IPS-NIHi7 (cell line): Measurements from ENCODE around the gene IL18R1.

Experiments used
- DNase-seq: peaks from one replicate; pipeline ENCODE4 v3.0.0; 2012; ENCODE audit warnings: mixed read lengths; ENCODE audit errors: extremely low spot score

Gene IL18R1

DNA sequence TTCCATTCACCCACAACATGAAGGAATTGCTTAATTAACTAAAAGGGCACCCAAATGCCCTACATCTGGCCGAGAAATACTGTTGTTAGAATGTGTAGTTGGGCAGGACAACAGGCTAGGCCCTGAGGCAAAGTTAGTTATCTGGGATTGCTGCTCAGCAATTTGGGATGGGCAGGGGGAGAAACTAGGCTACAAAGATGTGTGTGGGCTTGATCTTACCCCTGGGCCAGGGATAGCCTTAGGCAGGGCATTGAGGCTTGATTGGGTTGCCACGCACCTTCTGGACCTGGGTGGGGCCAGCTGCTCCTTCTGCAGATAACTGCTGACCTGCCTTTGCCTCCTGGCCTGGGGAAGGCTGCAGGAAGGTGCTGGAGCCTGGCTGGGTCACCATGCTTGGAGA lies 76.8 kb downstream of the IL18R1 start:
- no peak for DNase-seq

DNA sequence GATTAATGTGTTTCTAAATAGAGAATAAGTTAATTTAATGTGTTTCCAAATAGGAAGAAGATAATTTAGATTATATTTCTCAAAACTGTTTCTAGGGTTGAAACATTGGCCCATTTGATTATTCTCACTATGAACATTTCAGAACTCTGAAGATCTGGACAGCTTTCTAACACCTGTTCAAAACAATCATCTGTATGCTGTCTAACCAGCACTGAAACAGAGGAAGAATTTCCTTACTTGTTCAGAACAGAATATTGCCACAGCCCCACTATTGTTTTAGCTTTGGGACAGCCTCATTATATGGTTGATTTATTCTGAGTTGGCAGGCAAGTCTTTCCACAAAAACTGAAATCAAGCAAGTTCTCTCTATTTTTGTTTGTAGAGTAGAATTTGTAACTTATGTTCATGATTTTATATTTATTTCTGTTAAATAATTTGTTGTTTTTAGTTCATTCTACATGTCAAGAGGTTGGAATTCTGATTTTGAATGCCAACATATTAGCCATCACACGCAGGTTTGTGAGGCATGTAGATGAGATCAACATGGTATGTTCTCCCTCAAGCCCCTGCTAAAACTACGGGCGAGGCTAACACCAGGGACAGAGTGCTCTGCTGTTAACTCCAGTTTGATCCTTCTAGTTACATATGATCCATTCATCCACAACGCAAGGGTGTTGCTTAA lies 78.5 kb downstream of the IL18R1 start:
- no peak for DNase-seq

DNA sequence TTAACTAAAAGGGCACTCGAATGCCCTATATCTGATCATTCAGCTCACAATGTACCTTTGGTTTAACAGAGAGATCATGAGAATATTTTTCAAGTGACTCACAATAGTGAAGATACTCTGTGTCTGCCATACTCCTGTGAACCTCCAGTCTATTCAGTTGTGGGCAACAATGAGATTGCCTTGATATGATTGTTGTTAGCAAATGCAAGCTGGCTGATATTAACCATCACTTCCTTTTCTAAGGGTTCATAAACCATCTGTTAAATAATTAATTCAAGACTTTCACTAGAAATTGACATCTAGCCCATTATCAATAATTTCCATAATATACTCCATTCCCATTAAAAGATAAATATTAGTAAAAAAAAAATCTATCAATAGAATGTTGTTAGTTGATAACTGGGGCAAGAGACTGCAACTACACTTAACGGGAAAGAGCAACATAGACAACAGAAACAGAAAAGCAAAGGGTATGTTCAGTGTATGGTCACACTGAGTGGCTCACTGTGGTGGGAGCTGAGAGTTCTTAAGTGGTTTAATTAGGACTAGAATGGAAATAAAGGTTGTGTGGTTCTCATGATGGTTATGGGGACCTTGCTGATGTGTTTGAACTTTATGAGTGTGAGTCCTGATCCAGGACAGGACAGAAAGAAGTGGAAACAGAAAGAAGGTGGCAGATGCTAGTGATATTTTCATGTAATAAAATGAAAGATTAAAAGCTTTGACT lies 79.2 kb downstream of the IL18R1 start:
- DNase-seq: no peak

DNA sequence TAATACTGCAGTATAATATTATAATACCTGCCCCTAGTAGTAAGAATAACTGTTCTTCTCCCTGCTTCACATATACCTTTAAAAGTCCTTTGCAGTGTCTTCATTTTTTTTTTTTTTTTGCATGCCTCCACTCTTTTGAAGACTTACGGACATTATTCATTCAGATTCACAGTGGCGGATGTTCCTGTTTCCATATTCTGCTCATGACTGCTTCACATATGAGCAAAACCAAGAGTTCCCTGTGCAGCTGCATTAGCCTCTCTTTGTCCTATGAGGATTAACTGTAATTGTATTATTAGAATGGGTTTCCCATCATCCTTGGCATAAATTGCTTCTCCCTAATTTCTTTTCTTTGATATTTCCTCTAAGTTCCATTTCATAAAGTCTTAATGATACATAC lies 80.1 kb downstream of the IL18R1 start:
- no peak for DNase-seq

DNA sequence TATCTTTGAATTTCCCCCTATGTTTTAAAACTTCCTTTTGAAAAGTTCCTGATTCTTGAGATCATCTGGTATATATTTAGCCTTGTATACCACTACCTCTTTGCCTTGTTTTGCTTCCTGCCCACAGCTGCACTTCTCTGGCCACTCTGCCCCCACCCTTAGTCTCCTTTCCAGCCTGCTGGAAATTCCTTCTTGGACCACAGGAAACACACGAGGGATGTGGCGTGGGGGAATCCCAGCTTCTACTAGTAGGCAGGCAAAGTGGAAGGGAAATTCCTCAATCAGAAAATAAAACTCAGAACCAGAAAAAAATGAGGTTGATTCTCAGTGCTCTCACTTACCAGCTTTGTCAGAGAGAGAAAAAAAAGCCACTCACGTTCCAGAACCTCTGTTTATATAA lies 80.7 kb downstream of the IL18R1 start:
- DNase-seq: no peak

DNA sequence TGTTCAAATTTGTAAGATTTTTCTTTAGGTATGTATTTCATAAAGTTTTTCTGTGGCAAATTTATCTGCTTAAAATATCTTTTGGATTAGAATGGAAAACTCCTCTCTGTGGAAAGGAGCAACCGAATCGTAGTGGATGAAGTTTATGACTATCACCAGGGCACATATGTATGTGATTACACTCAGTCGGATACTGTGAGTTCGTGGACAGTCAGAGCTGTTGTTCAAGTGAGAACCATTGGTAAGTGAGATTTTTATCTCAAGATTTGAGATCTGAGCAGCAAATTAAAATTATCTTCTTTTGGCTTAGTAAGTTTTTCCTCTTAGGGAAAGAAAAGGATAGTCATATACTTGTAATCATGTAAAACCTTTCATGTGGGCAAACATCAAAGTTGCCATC lies 81.5 kb downstream of the IL18R1 start:
- no peak for DNase-seq

DNA sequence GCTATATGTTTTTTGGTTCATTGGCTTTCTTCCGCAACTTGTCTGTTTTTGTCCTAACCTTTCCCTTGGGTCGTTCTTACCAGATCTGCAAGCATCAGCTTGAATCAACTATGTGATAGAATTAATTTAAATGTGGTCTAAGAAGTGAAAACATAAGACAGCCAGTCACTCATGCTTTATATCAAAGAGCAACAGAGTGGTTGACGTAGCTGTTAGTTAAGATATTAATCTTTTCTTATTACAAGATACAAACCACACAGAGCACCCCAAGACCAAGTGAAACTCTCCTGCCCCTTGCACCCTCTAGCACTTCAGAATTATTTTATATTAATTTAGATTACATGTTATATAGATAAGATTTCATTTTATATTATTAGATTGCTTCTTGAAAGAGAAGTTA lies 82.5 kb downstream of the IL18R1 start:
- no peak for DNase-seq

DNA sequence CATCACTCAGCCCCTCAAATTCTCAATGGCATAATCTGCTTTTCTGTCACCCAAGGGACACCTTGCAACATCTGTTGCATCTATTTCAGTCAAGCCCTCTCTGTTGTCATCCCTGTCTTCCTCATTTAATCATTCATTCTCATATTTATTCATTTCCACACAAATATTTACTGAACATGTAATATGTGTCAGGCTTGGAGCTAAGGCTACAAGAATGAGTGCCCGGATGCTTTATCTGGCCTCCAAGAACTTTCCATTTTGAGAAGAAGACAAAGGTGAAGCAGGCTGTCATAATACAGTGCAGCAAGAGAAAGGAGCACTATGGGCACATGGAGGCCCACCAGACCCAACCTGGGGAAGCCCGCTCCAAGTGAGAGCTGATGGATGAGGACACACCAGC lies 83.0 kb downstream of the IL18R1 start:
- no peak for DNase-seq

DNA sequence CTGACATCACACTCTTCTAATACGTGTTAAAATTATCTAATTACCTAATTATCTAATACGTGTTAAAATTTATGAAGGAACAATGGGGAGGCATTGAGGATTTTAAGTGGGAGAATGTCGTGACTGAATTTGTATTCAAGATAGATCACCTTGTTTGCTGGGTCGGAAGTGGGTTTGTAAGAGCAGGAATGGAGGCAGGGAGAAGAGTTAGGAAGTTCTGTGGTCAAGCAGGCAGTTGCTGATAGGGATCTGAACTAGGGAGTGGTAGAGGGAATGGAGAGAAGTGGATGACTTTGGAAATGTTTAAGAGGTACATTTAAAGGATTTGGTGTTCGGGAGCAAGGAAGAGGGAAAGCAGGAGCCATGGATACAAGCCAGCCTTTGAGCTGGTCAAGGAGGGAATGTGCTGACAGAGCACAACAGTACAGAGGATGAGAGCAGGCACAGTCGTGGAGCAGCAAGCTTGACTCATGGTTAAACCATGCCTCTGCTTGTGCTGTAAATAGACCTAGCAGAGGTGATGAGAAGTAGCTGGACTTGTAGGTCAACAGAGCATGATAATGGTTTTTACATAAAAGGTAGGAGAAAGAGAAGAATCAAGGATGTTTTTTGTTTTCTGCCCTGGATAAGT lies 83.6 kb downstream of the IL18R1 start:
- DNase-seq: peak; percentile 16

DNA sequence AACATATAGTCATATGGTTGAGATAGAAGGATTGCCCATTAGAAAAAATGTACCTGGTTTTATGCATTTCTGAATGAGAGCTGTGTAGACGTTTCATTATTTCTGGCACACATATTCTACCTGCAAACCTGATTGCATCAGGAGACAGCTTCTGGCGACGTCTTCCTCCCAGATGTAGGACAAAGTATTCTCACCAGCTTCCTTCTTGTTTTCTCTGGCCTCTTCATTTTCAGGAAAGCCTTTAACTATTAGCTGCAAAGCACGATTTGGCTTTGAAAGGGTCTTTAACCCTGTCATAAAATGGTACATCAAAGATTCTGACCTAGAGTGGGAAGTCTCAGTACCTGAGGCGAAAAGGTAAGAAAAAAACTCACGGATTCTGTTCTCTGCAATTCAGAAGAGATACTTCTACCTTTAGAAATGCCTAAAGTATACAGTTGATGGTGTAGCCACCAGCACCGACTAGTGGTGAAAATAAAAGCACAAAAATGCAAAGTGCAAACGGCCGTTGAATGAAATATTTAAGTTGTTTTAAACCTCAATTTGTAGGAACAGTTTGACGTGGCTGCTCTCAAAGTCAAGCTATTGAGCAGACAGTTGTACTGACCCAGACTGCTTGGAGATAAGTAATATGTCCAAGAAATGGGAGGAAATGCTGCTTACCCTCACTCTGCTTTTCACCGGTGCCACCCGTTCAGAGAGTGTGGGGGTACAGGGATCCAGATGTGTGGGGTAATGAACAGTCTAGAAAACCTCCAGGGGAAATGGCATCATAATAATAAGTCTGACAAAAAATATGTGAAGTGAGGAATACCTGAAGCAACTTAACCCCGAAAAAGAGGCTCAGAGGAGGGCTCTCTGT lies 87.6 kb downstream of the IL18R1 start:
- DNase-seq: peak; percentile 31

DNA sequence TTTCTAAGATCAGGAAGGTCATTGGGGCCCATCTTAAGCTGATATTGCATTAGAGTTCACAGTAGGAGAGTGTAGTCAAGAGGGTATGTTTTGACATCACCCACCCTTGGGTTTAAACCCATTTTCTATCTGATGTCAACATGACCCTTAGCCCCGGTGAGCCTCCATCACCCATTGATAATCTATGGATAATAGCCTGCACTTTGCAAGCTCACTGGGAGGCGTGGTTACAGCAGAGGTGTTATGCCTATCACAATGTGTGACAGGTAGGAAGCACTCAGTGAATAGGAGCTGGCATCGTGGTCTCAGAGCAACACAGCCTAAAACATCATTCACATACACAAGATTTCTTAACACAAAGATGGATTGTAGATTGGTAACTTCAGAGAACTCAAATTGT lies 88.6 kb downstream of the IL18R1 start:
- DNase-seq: no peak

DNA sequence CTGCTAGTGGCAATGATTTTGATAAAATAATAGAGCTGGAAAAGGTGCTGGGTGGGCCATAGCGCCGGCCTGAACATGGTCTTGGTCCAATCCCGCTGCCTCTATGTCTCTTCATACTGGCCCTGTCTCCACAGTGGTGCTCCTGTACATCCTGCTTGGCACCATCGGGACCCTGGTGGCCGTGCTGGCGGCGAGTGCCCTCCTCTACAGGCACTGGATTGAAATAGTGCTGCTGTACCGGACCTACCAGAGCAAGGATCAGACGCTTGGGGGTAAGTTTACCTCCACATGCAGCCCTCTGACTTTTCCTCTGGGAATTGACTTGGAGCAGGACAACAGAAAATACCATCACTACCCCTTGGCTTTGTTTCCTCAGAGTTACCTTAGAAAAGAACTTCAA lies 91.3 kb downstream of the IL18R1 start:
- no peak for DNase-seq
